GM12878 (cell line): ENCODE measurements around the gene PDRG1. TPM values are rescaled to one million over a fixed set of nuclear protein-coding genes. Genes with fewer than 3 reads are reported as not detected.

Source experiments
- ATAC-seq: fragments of 200-7000 bp; cut with Tn5 transposase; 3 replicates; pipeline ENCODE4 v1.9.1; 2020; ENCODE audit warnings: mild to moderate bottlenecking, moderate library complexity
- BruUV-seq: library from RNA; stranded (reverse); fragments of 400-500 nt; replicated peaks from 2 replicates; lab custom pipeline; 2021; lab: Mats Ljungman, UMichigan
- CTCF ChIA-PET: fragments of 300-600 bp; sonication (Branson Sonifier 250); formaldehyde crosslinking; extraction: SDS; loops from one replicate; lab custom pipeline; 2021; ENCODE audit warnings: inconsistent platforms; lab: Yijun Ruan, JAX
- POLR2A ChIA-PET: fragments of 350-600 bp; formaldehyde crosslinking; extraction: SDS; loops from one replicate; lab custom pipeline; 2021; ENCODE audit warnings: inconsistent platforms; lab: Charles Lee
- RAD21 ChIA-PET: fragments of 300-600 bp; sonication (Branson Sonifier 250); formaldehyde crosslinking; loops from one replicate; lab custom pipeline; 2023; ENCODE audit warnings: antibody characterized with exemption; ENCODE audit not compliant: unreplicated experiment; lab: Charles Lee
- SMC1A ChIA-PET: fragments of 300-600 bp; sonication (Branson Sonifier 250); formaldehyde crosslinking; loops from one replicate; lab custom pipeline; 2023; ENCODE audit not compliant: unreplicated experiment, uncharacterized antibody; lab: Charles Lee
- DNase-seq: peaks from one replicate; pipeline ENCODE4 v3.0.0-alpha.2; 2011; ENCODE audit warnings: low read depth, low spot score
- FAIRE-seq: peaks from 3 replicates; lab custom pipeline; 2011; peaks lifted over from hg19 to GRCh38; lab: Jason Lieb, UNC
- H2AFZ ChIP-seq: 2 replicates; pipeline ENCODE4 v1.6.0; 2011; ENCODE audit warnings: low read depth, low read length, control low read depth; ENCODE audit not compliant: control insufficient read depth
- H3K27ac ChIP-seq: 2 replicates; pipeline ENCODE4 v1.5.1; 2011; ENCODE audit warnings: control low read depth; ENCODE audit not compliant: control insufficient read depth, insufficient read depth
- H3K27me3 ChIP-seq, 2 experiments: replicated peaks in 1 of 2; 2 replicates each; pipeline versions ENCODE4 v1.6.0 to v1.6.1; 2011; ENCODE audit warnings: low read length in 1 of 2; ENCODE audit not compliant: control insufficient read depth in 2 of 2, insufficient read depth in 2 of 2
- H3K36me3 ChIP-seq, 2 experiments: 2 replicates each; pipeline ENCODE4 v1.5.1; 2011; ENCODE audit warnings: low read length in 1 of 2; ENCODE audit not compliant: control insufficient read depth in 2 of 2, insufficient read depth in 2 of 2
- H3K4me1 ChIP-seq: 2 replicates; pipeline ENCODE4 v1.6.1; 2011; ENCODE audit warnings: mild to moderate bottlenecking, low read length, moderate library complexity, mixed read lengths; ENCODE audit not compliant: control insufficient read depth, insufficient read depth
- H3K4me2 ChIP-seq: 2 replicates; pipeline ENCODE4 v1.6.0; 2011; ENCODE audit warnings: control low read depth; ENCODE audit not compliant: control insufficient read depth, insufficient read depth
- H3K4me3 ChIP-seq: fragments of 200-600 bp; sonication (generic); 2 replicates; pipeline ENCODE4 v1.5.1; 2016
- H3K79me2 ChIP-seq: 2 replicates; pipeline ENCODE4 v1.6.0; 2011; ENCODE audit warnings: low read length; ENCODE audit not compliant: control insufficient read depth, insufficient read depth
- H3K9ac ChIP-seq: 2 replicates; pipeline ENCODE4 v1.8.0; 2011; ENCODE audit warnings: low read length, control low read depth, mixed read lengths; ENCODE audit not compliant: control insufficient read depth, insufficient read depth
- H3K9me3 ChIP-seq: replicated peaks from 3 replicates; pipeline ENCODE4 v1.5.1; 2011; ENCODE audit warnings: mild to moderate bottlenecking, low read length; ENCODE audit not compliant: control insufficient read depth, insufficient read depth
- H4K20me1 ChIP-seq: 2 replicates; pipeline ENCODE4 v1.6.0; 2011; ENCODE audit not compliant: control insufficient read depth, insufficient read depth
- BRCA1 ChIP-seq: IDR thresholded peaks from 2 replicates; pipeline ENCODE4 v1.6.1; 2011; ENCODE audit warnings: low read depth, low read length, improper control_type of control experiment
- CHD2 ChIP-seq: IDR thresholded peaks from 2 replicates; pipeline ENCODE4 v1.6.1; 2011; ENCODE audit warnings: low read depth, low read length, improper control_type of control experiment, borderline replicate concordance
- MEF2B ChIP-seq: fragments of 450-650 bp; IDR thresholded peaks from 2 replicates; pipeline ENCODE4 v1.6.1; 2018; ENCODE audit warnings: mild to moderate bottlenecking, moderate library complexity; ENCODE audit not compliant: partially characterized antibody, poor library complexity, severe bottlenecking
- NFXL1 ChIP-seq: fragments of 450-650 bp; IDR thresholded peaks from 2 replicates; pipeline ENCODE4 v1.6.1; 2017; ENCODE audit warnings: antibody characterized with exemption, mild to moderate bottlenecking, borderline replicate concordance
- NR2F1 ChIP-seq: fragments of 450-650 bp; conservative IDR thresholded peaks from 2 replicates; pipeline ENCODE4 v1.6.1; 2017; ENCODE audit warnings: mild to moderate bottlenecking
- NRF1 ChIP-seq: conservative IDR thresholded peaks from 2 replicates; pipeline ENCODE4 v1.6.1; 2011; ENCODE audit warnings: mild to moderate bottlenecking, low read depth, low read length, improper control_type of control experiment
- ZBTB33 ChIP-seq: fragments of 450-650 bp; IDR thresholded peaks from 2 replicates; pipeline ENCODE4 v1.6.1; 2017; ENCODE audit warnings: mild to moderate bottlenecking
- WGBS: methylation state at CpG from one replicate; pipeline ENCODE4 v1.1.6; 2016; ENCODE audit warnings: low lambda C conversion rate; ENCODE audit not compliant: insufficient replicate concordance, insufficient coverage; ENCODE audit errors: missing lambda C conversion rate; 5-methylcytosine and 5-hydroxymethylcytosine counted together
- in situ Hi-C: fragments of 300-500 bp; cut with MboI; formaldehyde crosslinking; loops from 9 replicates; pipeline ENCODE4 v1.14.3; 2018; ENCODE audit warnings: mixed read lengths
- intact Hi-C: fragments of 100-400 bp; cut with micrococcal nuclease; formaldehyde crosslinking; loops from one replicate; pipeline ENCODE4 v1.14.2; 2022; ENCODE audit not compliant: unreplicated experiment
- polyA plus RNA-seq, 11 experiments: library from polyadenylated mRNA; depleted of rRNA in 4 of 11; unstranded in 6 of 11; stranded (reverse) in 5 of 11; fragments of >200 nt; fragmentation: Nextera tagmentation in 4 of 11; fragmentation: Illumina TruSeq in 1 of 11; extraction: Ambion mirVana in 4 of 11; extraction: Trizol in 1 of 11; gene quantifications; 1 replicate in 1 of 11; 2 replicates in 10 of 11; pipeline versions ENCODE4 v1.2.1 to v1.2.3, GENCODE V29; 2011 to 2016; ENCODE audit warnings: inconsistent platforms in 2 of 11, missing spikeins in 2 of 11, low read depth in 1 of 11
- total RNA-seq, 4 experiments: library from RNA; depleted of rRNA in 3 of 4; stranded (reverse); fragments of >200 nt in 3 of 4; fragmentation: Illumina TruSeq in 1 of 4; extraction: Trizol in 1 of 4; gene quantifications; 2 replicates each; pipeline versions ENCODE4 v1.2.1 to v1.2.3, GENCODE V29; 2013 to 2021

Gene PDRG1
- total and polyA plus RNA-seq, 10 of the 15 experiments (the other 5 are each of a cell fraction or from before 2014, with no cell fraction given) = 11.1 to 55.8 (median 23.3) TPM

- CTCF ChIA-PET = interaction anchor here (0.6 kb wide), 1 partner anchor 567 kb away, joined by 3 read pairs; no protein-coding TSS in a partner anchor
- RAD21 ChIA-PET = no interaction called here
- Histone ChIP-seq H3K9me3 (no peaks in the 10 kb centered on the region), H3K4me1 (no peaks in the 10 kb centered on the region), H3K27ac (no peak overlapping the region), H3K79me2 (no peaks in the 10 kb centered on the region), H2AFZ (no peak overlapping the region), H3K9ac (no peak overlapping the region), H3K4me2 (no peak overlapping the region), H3K27me3 (no peaks in the 10 kb centered on the region; a peak in 2 of 4 replicates), H3K36me3 (no peaks in the 10 kb centered on the region), H4K20me1 (no peaks in the 10 kb centered on the region), H3K4me3 (no peak overlapping the region)
- ATAC-seq (no peak), DNase-seq (no peak), FAIRE-seq (no peak)
- TF ChIP-seq NR2F1 (no peak), NFXL1 (no peak), BRCA1 (no peak), MEF2B (no peak), NRF1 (no peak), CHD2 (no peak), ZBTB33 (no peak)
- 29% methylated on average over 5 of the region's 5 CpGs for WGBS
- BruUV-seq = no TSS peak
- POLR2A ChIA-PET = no interaction called here
- in situ Hi-C loops = no loop called here
- intact Hi-C loops = no loop called here
- SMC1A ChIA-PET = no interaction called here
Measured at GRCh38 chr20:31988430-31989015, 36.7 kb upstream of the PDRG1 start.
